HG03175 (cell line): Measurements from ENCODE around the gene MPHOSPH9.
"Not testable (repeated sequence)": the region's sequence is repeated elsewhere in the genome, so short reads cannot be mapped to it uniquely, and the experiment has no call there.

Source experiments
- ATAC-seq: cut with Tn5 transposase; IDR thresholded peaks from one replicate; pipeline ENCODE4 v1.9.1; 2021; ENCODE audit warnings: mild to moderate bottlenecking, moderate library complexity; ENCODE audit not compliant: unreplicated experiment

Gene MPHOSPH9

DNA sequence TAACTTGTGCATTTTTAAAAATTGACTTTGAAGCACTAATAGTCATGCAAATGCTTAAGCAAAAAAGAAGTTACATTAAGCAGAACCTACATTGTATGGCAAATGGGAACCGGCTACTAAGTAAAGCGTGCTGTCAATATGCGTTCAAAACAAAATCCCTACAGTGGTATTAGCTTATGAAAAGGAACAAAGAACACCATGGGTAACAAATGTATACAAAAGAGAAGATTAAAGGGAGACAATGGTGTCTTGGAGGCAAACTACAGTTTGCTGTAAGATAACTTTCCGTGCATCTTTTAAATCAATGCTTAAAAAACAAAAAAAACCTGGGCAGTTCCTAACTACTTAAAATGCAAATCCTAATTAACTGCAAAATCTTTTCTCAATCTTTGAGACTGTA lies 28.3 kb upstream of the MPHOSPH9 start:
- ATAC-seq: no peak

DNA sequence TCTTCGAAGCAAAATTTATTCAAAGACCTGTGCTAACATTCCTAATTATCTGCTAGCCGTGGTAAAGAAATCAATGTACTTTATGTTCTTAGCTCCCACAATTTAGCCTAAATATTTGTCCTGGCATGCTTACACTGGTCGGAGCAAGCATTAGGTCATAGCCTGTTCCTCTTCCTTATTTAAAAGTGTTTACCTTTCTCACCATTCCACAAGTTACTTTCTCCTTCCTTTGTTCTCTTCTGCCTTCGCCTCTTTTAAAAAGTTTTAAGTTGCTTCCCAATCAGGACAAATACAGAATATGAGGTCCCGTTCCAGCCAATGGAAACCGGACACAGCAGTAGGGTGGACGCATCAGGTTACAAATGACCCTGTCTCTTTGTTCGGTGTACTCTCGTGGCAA lies 27.1 kb upstream of the MPHOSPH9 start:
- no peak for ATAC-seq

DNA sequence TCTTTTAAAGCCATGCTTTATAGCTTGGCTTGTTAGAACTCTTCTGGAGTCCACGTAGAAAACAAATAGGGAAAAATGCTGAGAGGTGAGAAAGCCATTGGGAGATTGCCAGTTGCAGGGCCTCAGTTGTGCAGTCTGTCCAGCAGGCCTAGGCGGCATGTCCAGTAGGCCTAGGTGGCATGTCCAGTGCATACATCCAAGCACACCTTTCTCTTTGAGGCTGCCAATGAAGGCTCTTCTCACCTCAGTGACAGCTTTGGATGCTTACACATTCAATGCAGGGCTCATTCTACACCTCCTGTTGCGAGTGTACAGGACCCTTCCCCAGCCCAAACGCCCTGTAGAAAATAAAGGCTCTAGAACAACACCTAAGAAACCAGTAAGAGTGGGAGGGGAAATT lies 25.7 kb upstream of the MPHOSPH9 start:
- no peak for ATAC-seq

DNA sequence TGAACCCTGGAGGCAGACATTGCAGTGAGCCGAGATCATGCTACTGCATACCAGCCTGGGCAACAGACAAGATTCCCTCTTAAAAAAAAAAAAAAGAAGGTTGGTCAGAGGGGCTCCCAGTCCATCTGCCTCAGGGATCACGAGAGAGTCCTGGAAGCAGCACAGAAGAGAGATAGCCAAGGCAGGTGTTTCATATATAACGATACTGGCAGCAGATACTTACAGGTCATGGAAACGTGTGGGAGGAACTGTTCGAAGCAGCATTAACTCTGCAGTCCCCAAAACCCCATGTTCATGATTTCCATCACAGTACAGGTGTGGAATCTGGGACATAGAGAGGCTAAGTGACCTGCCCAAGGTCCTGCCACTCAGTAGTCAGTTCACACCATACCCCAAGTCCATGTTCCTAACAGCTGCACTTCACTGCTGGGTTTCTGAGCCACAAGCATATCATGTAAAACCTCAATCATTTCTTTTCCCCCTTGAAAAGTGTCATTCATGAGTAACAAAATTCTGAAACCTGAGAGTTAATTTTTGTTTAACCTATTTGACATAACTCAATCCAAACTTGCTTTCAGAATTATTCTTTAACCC lies 22.0 kb upstream of the MPHOSPH9 start:
- no peak for ATAC-seq

DNA sequence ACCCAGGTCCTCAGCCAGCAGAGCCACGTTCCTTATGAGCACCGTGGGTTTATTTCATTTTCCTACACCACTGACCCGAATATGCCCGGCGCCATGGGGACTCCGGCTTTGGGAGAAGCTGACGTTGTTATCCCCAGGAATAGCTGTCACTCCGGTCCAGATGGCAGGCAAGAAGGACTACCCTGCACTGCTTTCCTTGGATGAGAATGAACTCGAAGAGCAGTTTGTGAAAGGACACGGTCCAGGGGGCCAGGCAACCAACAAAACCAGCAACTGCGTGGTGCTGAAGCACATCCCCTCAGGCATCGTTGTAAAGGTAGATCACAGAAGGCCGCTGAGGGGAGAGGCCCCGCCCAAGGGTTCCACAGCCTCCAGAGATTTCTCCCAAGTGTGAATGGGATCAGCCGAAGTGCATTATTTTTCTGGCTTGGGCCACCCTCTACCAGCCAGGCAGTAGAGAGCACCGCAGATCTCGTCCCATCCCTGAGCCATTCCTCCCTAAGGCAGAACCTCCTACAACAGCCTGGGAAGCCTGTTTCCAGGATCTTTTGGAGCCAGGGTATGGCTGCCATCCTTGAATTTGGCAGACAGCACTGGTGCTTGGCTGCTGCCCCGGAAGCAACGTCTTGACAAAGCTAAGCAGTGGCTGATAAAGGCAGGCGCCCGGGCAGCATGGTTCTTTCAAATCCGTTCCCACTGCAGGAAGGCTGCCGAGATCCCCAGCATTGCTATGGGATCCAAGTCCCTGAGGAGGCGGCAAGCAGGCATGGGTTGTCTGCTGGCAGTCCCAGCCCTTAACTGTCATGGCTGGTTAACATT lies 20.9 kb upstream of the MPHOSPH9 start:
- ATAC-seq: no peak

DNA sequence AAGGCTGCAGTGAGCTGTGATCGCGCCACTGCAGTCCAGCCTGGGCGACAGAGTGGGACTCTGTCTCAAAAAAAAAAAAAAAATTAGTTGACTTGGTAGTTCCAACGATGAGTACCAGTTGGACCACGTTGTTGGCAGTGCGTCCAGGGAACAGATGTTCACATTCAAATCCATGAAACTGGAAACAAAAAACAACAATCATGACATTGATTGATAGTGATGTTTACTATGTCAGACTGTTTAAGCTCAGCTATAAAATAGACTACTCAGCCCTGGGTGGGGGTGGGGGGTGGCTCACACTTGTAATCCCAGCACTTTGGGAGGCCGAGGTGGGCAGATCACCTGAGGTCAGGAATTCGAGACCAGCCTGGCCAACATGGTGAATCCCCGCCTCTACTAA lies 19.4 kb upstream of the MPHOSPH9 start:
- not testable (repeated sequence) for ATAC-seq

DNA sequence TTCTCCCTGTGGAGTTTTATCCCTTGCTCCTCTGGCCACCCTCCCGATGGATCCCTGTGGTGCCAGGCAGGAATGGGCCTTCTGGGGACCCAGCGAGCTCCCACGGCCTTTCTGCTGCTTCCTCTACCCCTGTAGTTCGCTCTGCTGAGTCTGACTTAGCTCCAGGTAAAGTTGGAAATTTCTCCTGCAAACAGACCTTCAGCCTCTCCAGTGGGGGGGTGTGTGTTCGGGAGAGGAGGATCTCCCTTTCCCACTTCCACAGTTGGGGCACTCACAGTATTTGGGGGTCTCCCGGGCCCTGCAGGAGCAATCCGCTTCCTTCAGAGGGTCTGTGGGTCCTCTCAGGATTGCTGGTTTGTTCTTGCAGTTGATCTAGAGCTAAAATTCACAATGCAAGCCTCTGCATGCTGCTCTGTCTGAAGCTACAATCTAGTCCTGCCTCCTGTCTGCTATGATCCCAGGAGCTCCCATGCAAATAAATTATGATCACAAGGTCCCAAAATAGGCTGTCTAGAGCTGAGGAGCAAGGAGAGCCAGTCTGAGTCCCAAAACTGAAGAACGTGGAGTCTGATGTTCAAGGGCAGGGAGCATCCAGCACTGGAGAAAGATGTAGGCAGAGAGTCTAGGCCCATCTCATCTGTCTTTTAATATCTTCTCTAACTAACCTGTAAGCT lies 18.6 kb upstream of the MPHOSPH9 start:
- ATAC-seq: no peak

DNA sequence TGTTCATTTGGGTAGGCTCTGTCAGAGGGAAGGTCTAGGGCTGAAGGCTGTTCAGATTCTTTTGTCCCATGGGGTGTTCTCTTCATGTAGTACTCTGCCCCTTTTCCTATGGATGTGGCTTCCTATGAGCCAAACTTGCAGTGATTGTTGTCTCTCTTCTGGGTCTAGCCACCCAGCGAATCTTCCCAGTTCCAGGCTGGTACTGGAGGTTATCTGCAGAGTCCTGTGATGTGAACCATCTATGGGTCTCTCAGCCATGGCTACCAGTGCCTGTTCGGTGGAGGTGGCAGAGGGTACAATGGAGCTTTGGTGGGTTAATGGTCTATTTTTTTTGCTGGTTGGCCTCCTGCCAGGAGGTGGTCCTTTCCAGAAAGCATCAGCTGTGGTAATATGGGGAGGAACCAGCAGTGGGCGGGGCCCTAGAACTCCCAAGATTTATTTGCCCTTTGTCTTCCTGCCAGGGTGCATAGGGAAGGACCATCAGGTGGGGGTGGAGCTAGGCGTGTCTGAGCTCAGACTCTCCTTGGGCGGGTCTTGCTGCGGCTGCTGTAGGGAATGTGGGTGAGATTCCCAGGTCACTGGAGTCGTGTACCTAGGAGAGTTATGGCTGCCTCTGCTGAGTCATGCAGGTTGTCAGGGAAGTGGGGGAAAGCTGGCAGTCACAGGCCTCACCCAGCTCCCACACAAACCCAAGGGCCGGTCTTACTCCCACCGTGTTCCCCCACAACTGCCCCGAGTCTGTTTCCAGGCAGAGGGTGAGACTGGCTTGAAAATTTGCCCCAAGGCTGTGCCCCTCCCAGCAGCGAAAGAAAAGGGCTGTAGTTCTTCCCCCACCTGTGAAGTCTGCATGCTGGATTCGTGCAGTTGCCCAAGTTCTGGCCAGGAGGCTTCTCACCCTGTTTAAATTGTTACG lies 17.8 kb upstream of the MPHOSPH9 start:
- ATAC-seq: no peak

DNA sequence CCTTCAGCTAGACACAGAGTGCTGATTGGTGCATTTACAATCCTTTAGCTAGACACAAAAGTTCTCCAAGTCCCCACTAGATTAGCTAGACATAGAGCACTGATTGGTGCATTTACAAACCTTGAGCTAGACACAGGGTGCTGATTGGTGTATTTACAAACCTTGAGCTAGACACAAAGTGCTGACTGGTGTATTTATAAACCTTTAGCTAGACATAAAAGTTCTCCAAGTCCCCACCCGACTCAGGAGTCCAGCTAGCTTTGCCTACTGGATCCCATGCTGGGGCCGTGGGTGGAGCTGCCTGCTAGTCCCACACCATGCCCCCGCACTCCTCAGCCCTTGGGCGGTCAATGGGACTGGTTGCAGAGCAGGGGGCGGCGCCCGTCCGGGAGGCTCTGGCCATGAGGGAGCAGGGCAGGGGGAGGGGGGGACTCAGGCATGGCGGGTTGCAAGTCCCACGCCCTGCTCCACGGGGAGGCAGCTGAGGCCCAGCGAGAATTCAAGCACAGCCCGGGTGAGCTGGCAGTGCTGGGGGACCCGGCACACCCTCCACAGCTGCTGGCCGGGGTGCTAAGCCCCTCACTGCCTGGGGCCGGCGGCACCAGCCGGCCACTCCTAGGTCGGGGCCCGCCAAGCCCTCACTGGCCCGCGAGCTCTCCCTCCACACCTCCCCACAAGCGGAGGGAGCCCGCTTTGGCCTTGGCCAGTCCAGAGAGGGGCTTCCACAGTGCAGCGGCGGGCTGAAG lies 16.2 kb upstream of the MPHOSPH9 start:
- not testable (repeated sequence) for ATAC-seq

DNA sequence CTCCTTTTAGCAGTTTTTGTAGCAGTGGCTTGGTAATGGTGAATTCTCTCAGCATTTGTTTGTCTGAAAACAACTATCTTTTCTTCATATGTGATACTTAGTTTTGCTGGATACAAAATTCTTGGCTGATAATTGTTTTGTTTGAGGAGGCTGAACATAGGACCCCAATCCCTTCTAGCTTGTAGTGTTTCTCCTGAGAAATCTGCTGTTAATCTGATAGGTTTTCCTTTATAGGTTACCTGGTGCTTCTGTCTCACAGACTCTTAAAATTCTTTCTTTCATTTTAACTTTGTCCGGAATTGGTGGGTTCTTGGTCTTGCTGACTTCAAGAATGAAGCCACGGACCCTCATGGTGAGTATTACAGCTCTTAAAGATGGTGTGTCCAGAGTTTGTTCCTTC lies 15.2 kb upstream of the MPHOSPH9 start:
- not testable (repeated sequence) for ATAC-seq

DNA sequence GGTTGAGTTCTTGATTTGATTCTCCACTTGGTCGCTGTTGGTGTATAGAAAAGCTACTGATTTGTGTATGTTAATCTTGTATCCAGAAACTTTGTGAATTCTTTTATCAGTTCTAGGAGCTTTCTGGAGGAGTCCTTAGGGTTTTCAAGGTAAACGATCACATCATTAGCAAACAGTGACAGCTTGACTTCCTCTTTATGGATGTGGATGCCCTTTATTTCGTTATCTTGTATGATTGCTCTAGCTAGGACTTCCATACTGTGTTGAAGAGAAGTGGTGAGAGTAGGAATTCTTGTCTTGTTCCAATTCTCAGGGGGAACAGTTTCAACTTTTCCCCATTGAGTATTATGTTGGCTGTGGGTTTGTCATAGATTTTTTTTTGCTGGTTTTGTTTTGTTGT lies 12.7 kb upstream of the MPHOSPH9 start:
- no peak for ATAC-seq

DNA sequence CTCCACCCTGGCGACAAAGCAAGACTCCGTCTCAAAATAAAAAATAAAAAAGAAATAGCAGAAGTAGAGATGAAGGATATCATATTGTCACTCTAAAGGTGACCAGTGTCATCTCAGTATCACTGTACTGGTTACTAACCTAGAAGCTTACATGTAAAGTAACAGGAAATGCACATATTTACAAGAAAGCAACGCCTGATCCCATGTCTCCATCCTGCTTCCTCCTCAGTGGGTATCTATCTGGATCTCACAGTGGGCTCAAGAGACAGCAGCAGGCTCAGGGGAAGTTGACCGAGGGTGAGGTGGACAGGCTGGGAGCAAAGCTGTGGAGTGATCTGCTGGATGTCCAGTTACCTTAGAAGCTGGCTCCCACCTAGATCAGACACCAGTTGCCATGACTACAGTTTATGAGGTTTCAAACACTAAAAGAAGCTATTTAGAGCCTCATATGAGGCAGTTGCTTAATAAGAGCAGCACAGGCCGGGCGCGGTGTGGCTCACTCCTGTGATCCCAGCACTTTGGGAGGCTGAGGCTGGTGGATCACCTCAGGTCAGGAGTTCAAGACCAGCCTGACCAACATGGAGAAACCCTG lies 10.8 kb upstream of the MPHOSPH9 start:
- no peak for ATAC-seq

DNA sequence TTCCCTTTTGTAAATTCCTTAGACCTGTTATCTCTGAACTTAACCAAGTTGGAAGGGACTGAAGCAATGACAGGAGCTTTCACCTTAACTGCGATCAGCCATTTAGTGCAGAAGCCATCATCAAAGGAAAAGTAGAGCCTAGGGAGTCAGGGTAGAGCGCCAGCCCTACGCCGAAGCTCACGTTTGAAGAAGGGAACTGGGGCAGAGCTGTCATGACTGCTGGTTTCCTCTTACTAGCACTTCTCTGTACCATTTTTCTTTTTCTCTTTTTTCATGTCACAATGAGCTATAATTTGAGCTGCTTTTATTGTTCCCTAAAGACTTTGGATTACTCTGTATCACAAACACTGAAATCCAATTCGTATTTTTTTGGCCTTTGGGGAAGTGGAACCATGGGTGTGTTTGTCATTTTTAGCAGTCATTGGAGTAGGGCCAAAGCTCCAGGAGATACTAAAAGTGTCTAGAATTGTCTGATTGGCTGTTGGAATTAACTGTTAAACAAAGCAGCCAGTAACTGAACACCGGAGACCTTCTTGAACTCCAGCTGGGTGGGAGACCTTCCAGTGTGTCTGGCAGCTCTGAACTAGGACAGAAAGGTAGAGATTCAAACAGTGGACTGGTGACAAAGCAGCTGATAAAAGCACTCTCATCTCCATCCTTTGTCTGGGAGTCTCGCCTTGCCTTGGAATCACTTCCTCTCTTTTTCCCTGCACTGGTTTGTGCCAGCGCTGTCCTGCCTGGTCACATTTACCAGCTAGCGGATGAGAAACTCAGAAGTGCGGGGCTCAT lies 9.4 kb upstream of the MPHOSPH9 start:
- no peak for ATAC-seq

DNA sequence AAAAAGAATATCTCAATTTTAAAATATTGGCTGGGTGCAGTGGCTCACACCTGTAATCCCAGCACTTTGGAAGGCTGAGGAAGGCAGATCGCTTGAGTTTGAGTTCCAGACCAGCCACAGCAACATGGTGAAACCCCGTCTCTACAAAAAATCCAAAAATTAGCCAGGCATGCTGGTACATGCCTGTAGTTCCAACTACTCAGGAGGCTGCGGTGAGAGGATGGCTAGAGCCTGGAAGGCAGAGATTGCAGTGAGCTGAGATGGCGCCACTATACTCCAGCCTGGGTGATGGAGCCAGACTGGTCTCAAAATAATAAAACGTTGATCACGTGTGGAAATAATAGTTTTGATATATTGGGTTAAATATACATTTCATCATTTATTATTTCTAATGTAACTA lies 6.0 kb upstream of the MPHOSPH9 start:
- ATAC-seq: no peak

DNA sequence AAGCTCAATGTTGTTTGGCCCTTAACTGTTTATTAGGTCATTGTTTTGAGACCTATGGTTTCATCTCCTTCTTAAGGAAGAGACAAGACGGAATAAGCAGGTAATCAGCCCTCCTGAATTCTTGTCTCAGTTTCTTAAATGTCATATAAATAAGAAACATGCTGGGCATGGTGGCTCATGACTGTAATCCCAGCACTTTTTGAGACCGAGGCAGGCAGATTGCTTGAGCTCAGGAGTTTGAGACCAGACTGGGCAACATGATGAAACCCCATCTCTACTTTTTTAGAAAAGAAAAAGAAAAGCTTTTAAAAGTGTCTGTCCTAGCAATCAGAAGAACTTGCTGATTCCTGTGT lies 5.4 kb upstream of the MPHOSPH9 start:
- no peak for ATAC-seq

DNA sequence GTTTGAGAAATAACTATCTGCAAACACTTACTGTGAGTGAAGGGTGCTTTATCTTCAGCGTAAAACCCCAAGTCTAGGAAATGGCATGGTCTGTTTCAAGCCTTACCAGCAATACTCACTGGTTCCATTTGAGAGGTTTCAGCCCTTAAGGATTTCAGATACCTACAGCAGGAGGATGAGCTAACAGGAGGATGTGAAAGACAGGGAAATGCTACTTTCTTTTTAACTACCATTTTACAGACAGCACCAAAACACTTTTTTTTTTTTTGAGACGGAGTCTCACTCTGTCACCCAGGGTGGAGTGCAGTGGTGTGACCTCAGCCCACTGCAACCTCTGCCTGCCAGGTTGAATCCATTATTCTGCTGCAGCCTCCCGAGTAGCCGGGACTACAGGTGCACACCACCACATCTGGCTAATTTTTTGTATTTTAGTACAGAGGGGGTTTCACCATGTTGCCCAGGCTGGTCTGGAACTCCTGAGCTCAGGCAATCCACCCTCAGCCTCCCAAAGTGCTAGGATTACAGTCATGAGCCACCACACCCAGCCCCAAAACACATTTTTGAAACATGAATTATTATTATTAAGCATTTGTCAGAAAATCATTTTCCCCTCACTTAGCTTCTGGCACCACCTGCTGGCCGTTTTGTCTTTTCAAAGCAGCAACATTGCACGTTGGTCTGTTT lies 4.8 kb upstream of the MPHOSPH9 start:
- no peak for ATAC-seq

DNA sequence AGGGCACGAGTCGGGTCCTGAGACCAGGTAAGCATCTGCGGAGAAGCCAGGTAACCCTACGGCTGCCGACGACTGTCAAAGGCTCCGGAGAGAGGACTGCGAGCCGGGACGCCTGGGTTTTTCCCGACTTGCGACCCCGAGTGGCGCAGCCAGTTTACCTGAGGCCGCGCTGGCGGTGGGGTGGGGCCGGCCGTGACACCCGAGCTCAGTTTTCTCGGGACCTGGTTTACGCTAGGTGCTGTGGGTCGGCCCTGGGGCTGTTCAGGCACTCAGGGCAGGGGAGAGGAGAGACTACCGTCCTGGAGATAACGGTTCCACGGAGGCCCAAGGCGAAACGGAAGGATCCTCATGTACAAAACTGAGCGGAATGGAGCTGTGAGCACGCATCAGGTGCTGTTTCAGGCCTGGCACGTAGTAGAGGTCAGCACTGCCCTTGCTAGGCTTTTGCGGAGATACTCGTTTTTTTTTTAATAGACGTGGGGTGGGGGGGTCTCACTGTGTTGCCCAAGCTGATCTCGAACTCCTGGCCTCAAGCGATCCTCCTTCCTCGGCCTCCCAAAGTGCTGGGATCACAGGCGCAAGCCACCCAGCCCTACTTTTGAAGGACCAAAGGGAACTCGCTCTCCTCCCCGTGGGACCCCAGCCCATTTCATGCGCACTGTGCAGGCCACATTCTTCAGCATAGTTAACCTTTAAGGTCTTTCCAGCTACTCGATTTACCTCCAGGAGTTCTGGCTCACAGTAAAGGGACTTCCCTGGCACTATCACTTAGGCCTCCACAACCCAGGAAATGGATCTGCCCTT lies 766 bp upstream of the MPHOSPH9 start:
- ATAC-seq: peak; percentile 11

DNA sequence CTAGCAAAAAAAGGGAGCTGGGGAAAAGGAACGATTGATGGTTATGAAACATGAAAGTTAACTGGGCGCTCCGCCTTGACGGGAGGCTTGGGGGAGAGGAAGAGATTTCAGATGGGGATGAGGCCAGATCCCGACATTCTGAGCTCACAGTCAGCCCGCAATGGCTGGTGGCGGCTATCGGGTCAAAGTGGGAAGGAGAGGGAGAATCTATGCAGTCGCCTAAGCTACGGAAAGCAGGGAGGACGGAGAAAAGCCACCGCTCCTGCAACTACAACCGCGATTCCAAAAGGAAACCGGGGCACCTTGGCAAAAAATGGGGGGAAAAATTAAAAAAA lies 502 bp downstream of the MPHOSPH9 start:
- no peak for ATAC-seq
